ENCODE data around the gene BCDIN3D. TPM values are rescaled to one million over a fixed set of nuclear protein-coding genes. Genes with fewer than 3 reads are reported as not detected.

Gene BCDIN3D
- total RNA-seq, 1 experiment from 2014 or later, result 3.3 TPM

DNA sequence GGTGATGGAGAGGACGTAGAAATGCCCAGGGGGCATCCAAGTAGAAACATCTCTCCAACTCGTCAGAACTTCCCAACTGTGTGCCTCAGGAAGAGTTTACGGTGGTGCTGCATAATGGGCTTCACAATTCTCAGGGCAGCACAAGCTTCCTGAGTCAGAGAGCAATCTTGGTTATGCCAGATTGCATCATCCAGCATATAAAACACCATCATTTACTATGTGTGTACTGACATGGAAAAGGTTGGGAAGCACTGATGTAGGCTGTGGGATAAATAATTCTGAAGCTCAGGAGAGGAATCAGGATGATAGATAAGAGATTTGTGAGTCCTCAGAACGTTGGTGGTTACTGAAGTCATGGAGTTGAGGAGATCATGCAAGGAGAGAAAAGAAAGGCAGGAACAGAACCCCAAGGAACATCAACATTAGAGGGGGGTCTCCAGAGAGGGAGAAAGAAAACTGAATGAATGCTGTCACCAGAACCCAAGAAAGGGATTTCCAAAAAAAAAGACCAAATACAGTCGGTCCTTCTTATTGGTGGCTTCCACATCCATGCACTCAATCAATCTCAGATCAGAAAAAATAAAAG is 10.0 kb downstream of the BCDIN3D start:
- Histone ChIP-seq H4K91ac (ENCODE audit: insufficient read length, low read depth, low read length) (no peak overlapping the region), H2AFZ (ENCODE audit: low read length) (no peak overlapping the region), H2BK120ac (ENCODE audit: low read depth, low read length, poor library complexity, severe bottlenecking) (no peak overlapping the region), H3K23me2 (ENCODE audit: insufficient read length, low read depth, low read length, poor library complexity, severe bottlenecking) (peaks cover 7% of the 10 kb centered on the region), H3K27me3 (ENCODE audit: insufficient read depth, low read length) (no peaks in the 10 kb centered on the region), H4K5ac (ENCODE audit: insufficient read length, low read depth, low read length) (no peak overlapping the region), H2BK5ac (ENCODE audit: insufficient read length, low read length) (no peak overlapping the region), H3K23ac (ENCODE audit: insufficient read length, low read depth, low read length) (no peak overlapping the region), H3K79me1 (ENCODE audit: insufficient read depth, low read depth, low read length, poor library complexity, severe bottlenecking) (no peaks in the 10 kb centered on the region), H2BK12ac (ENCODE audit: insufficient read length, low read depth, low read length) (no peak overlapping the region), H2BK15ac (ENCODE audit: low read depth, low read length) (no peak overlapping the region), H3T11ph (ENCODE audit: low read length) (no peak overlapping the region), H3K27ac (ENCODE audit: insufficient read length, low read depth, low read length) (no peak overlapping the region), H4K20me1 (ENCODE audit: control insufficient read depth, insufficient read depth, insufficient read length) (no peaks in the 10 kb centered on the region), H2BK20ac (ENCODE audit: low read depth, low read length, poor library complexity, severe bottlenecking) (no peak overlapping the region), H3K4ac (ENCODE audit: low read depth, low read length) (no peak overlapping the region), H2AK5ac (ENCODE audit: insufficient read length, low read length) (no peak overlapping the region), H3K56ac (ENCODE audit: insufficient read length, low read depth, low read length) (no peak overlapping the region), H3K79me2 (ENCODE audit: insufficient read depth, low read length) (no peaks in the 10 kb centered on the region), H3K4me2 (ENCODE audit: insufficient read depth, insufficient read length, low read length) (no peak overlapping the region), H4K8ac (replicated peaks; ENCODE audit: insufficient read length, low read depth, low read length) (no peak overlapping the region), H3K14ac (ENCODE audit: insufficient read depth, low read length) (no peak overlapping the region), H3K4me1 (ENCODE audit: insufficient read depth, low read length) (no peaks in the 10 kb centered on the region), H3K9ac (ENCODE audit: extremely low read depth, insufficient read length, low read length) (no peak overlapping the region), H3K18ac (ENCODE audit: insufficient read length, low read depth, low read length) (no peak overlapping the region), H3K9me3 (ENCODE audit: control insufficient read depth, low read depth, low read length) (no peaks in the 10 kb centered on the region)
- Mint-ChIP-seq H3K36me3 (ENCODE audit: insufficient read depth in 1 of 3, low read depth in 3 of 3) (no peaks in the 10 kb centered on the region), H3K4me3 (no peak overlapping the region), H3K4me1 (peaks cover 10 to 14% of the 10 kb centered on the region in 2 experiments), H3K27me3 (ENCODE audit: low read depth) (no peaks in the 10 kb centered on the region; the same call in 1 of the 2 replicates), H3K9me3 (no peaks in the 10 kb centered on the region; a peak in 1 of 5 replicates), H3K27ac (no peak overlapping the region; a peak in 1 of 7 replicates)
- TF ChIP-seq, protein P1, sequence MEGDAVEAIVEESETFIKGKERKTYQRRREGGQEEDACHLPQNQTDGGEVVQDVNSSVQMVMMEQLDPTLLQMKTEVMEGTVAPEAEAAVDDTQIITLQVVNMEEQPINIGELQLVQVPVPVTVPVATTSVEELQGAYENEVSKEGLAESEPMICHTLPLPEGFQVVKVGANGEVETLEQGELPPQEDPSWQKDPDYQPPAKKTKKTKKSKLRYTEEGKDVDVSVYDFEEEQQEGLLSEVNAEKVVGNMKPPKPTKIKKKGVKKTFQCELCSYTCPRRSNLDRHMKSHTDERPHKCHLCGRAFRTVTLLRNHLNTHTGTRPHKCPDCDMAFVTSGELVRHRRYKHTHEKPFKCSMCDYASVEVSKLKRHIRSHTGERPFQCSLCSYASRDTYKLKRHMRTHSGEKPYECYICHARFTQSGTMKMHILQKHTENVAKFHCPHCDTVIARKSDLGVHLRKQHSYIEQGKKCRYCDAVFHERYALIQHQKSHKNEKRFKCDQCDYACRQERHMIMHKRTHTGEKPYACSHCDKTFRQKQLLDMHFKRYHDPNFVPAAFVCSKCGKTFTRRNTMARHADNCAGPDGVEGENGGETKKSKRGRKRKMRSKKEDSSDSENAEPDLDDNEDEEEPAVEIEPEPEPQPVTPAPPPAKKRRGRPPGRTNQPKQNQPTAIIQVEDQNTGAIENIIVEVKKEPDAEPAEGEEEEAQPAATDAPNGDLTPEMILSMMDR (conservative IDR thresholded peaks at IDR 0.05), result no peak
- DNase-seq, result no peak
- WGBS (ENCODE audit: extremely low coverage, insufficient read length, low lambda C conversion rate), result no CpG with 5 or more reads among the region's 5 CpGs
